GM21381 (cell line): ENCODE data around the gene CDC42EP4.
"Not testable (repeated sequence)": the region's sequence is repeated elsewhere in the genome, so short reads cannot be mapped to it uniquely, and the experiment has no call there.

Experiments
- ATAC-seq: cut with Tn5 transposase; IDR thresholded peaks from one replicate; pipeline ENCODE4 v1.9.1; 2021; ENCODE audit warnings: mild to moderate bottlenecking, moderate library complexity; ENCODE audit not compliant: unreplicated experiment

The CDC42EP4 gene

DNA sequence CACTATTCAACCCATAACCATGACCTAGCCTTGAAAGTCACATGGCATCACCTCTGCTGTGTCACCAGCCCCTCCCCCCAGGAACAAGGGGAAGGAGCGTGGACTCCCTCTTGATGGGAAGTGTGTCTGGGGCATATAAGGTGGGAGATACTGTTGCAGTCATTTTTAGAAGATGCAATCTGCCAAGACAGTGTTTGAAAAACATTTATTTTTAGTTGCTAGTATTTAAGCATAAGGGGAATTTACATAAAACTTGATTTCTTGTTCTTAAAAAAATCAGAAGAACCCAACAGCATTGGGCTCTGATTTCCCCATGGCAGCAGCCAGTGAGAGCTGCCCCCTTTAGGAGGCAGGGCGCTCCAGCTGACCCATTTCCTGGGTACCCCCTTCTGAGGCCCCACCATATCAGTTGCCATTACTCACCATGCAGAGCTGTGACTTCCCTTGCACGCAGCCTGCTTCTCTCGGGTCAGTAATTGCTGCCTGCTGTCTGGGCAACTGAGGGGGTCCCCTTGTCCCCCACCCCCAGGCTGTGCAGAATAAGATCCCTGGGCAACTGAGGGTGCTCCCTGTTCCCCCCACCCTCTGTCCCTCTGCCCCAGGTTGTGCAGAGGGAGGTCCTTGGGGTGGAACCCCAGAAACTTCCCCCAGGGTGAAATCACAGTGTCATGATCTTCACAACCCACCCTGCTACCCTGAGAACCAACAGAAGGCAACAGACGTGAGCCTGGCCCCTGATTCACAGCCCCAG, 11.8 kb upstream of the CDC42EP4 start:
- ATAC-seq = no peak

DNA sequence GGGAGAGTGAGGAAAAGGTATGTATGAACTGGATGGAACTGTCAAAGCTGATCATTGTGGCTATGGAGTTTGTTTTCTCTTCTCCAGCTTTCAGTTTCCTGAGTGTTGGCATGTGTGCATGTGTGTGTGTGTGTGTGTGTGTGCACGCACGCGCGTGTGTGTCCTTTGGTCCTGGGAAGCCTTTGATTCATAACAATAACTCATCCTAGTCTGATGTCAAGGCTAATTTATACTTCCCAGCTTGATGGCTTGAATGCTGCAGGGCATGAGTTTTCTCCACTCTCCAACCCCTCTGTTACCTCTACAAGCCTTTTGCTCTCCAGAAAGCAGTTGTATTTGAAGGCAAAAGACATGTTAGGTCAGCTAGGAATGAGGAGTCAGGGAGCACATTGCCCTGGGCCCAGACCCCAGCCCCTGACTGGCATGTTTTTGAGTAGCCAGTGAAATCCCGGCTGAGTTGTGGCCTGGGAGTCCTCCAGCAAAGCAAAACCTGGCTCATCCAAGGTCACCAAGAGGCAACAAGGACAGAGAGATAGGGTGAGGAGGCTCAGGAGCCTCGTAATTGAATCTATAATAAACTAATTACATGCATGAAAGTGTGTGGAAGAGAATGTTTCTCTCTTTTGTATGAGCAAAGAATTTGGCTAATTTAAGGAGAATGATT, 8.9 kb upstream of the CDC42EP4 start:
- no peak for ATAC-seq

- no peak for ATAC-seq
Measured at GRCh38 chr17:73319766-73320165, 8.0 kb upstream of the CDC42EP4 start.

DNA sequence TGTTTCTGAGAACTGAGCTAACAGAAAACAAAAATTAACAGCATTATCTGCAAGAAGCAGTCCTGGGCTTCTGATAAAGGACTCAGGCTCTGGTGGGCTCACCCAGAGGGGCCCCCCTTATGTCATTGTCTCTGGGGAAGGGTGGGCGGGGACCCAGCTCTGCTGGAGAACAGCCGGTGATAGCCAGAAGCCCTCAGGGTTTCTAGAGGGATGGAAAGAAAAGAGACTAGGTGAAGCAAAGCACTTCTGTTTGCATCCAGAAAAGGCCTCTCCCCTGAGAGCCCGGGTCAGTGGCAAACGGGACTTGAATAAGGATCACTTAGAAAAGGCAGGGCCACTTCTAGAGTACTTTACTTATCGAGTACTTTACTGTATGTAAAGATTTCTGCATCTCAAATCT, 7.0 kb upstream of the CDC42EP4 start:
- ATAC-seq = no peak

DNA sequence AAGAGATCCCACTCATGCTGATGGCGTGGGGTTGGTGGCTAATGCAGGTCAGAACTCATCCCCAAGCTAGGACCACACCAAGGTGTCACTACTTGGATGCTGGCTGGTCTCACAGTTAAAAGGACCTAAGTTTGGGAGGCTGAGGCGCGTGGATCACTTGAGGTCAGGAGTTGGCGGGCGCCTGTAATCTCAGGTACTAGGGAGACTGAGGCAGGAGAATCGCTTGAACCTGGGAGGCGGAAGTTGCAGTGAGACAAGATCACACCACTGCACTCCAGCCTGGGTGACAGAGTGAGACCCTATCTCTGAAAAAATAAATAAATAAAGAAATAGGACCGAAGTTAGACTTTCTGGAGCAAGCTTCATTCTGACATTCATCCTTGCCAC, 6.6 kb upstream of the CDC42EP4 start:
- ATAC-seq = no peak

GRCh38 chr17:73317513-73318426, 6.0 kb upstream of the CDC42EP4 start:
- no peak for ATAC-seq

DNA sequence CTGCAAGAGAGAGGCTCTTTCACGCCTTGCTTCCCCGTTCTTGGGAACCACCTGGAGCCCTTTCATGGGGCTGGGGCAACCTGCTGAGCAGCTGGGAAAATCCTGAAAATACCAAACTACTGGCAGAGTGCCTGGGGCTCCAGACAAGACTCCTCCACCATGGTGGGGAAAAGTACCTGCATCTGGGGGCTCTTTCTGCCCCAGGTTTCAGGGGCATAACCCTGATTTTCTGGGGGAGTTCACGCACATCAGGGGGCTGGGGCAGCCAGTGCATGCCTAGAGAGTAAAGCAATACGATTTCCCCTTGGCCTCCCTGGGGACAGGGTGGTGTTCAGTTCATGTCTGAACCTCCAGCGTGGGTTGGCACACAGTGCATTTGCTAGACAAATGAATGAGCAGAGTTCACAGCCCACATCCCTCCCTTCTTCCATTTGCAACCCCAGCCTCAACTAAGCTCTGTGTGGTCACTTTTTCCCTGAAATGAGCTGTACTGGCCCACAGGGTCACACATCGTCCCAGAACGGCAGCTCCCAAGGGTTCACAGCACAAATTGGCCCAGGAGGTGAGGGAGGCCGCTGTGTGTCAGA, 5.2 kb upstream of the CDC42EP4 start:
- ATAC-seq = peak; percentile 56

DNA sequence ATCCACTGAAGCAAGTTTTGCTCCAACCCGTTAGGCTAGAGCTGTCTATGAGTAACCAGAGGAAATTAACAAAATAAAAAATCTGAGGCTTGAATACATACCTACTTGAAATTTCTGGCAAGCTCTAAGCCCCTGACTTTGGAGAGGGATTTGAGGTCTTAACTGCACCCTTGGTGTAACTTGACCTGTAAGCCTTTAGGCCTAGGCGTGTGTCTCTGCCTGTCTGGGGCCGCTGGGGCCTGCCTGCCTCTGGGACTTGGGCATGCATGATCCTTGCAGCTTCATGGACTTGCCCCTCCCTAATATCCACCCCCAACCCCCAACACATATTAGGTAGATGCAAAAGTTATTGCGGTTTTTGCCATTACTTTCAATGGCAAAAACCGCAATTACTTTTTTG, 3.7 kb upstream of the CDC42EP4 start:
- ATAC-seq = no peak

DNA sequence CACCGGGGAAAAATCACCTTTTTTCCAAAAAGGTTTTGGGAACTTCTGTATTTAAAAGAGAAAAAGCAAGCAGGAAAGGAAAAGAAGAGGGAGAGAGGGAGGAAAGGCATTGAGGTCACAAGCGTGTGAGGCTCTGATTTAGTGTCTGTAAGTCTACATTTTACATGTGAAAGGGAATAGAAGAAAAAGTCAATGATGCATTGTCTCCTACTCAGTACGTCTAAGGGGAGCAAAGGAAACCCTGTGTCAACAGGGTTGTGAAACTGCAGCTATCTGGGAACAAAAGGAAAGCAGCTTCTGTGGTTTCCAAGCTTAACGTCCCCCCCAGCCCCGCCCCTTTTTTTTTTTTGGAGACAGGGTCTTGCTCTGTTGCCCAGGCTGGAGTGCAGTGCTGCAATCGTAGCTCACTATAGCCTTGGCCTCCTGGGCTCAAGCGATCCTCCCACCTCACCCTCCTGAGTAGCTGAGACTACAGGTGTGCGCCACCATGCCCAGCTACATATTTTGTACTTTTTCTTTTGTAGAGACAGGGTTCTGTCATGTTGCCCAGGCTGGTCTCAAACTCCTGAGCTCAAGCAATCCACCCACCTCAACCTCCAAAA, 1.8 kb upstream of the CDC42EP4 start:
- no peak for ATAC-seq

DNA sequence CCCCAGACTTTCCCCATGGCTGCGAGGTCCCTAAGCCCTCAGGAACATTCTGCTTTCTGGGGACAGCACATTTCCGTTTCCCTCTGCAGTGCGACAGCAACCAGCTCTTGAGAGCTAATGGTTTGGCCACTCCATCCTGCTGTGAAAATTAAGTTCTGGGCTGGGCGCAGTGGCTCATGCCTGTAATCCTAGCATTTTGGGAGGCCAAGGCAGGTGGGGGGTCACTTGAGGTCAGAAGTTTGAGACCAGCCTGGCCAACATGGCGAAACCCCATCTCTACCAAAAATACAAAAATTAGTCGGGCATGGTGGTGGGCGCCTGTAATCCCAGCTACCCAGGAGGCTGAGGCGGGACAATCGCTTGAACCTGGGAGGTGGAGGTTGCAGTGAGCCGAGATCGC, 1.1 kb upstream of the CDC42EP4 start:
- ATAC-seq = not testable (repeated sequence)

DNA sequence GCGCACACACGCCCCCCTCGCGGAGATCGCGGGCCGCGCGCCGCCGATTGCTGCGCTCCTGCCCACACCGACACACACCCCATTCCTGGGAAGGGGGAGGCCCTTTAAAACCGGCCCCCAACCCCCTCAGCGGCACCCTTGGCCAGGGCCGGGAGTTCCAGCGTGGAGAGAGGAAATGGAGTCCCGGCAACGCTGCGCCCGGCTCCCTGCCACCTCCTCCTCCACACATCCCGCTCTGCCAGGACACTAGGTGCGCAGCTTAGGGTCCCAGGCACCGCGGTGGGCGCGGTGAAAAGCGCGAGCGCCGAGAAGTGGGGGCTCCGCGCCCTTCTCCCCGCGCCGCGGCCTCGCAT, 397 bp downstream of the CDC42EP4 start:
- ATAC-seq = peak; percentile 8

GRCh38 chr17:73309727-73310596, 1.8 kb downstream of the CDC42EP4 start:
- no peak for ATAC-seq

DNA sequence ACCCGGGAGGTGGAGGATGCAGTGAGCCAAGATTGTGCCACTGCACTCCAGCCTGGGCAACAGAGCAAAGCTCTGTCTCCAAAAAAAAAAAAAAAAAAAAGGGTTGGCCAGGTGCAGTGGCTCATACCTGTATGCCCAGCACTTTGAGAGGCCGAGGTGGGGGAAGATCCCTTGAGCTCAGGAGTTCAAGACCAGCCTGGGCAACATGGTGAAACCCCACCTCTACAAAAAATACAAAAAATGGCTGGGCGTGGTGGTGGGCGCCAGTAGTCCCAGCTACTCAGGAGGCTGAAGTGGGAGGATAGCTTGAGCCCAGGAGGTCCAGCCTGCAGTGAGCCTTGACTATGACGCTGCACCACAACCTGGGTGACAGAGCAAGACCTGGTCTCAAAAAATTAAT, 2.8 kb downstream of the CDC42EP4 start:
- not testable (repeated sequence) for ATAC-seq

DNA sequence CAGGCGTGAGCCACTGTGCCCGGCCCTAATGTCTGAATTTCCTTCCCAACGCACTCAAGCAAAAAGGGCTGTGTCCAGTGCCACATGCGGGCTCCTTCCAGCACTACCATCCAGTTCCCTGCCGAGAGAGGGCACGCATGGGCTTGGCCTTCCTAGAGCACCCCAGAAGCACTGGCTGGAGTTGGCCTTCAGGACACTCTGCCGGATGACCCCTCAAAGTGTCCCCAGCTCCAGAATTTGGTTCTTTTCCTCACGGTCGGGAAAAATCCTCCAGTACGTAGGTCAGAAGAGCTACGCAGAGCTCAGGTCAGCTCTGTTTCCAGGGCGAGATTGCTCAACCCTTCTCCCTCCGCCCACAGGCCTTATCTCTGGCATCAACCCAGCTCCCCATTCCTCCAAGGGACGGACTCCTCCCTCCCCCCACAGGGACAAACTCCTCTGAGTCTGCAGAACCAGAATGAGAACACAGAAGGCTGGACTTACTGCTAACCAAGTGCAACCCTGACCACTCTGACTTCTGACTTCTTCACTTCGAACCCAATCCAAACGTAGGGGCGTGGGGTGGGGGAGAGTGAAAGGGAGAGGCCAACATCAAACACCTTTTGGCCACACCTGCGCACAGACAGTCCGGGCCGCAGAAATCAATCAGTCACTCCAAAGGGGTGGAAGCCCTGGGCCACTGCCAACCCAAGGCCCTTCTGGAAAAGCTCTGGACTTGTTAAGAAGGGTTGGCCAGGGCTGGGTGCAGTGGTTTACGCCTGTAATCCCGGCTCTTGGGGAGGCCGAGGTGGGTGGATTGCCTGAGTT, 3.6 kb downstream of the CDC42EP4 start:
- ATAC-seq = no peak

- ATAC-seq = no peak
Measured at GRCh38 chr17:73307130-73307529, 4.7 kb downstream of the CDC42EP4 start.

GRCh38 chr17:73305845-73306836, 5.7 kb downstream of the CDC42EP4 start:
- no peak for ATAC-seq

- no peak for ATAC-seq
Measured at GRCh38 chr17:73304971-73305812, 6.6 kb downstream of the CDC42EP4 start.
